MM.1S (cell line): ENCODE results near the gene PYGM.

ENCODE experiments used
- CTCF ChIP-seq: fragments of 300-600 bp; sonication (generic); IDR thresholded peaks from 2 replicates; pipeline ENCODE4 v1.5.1; 2016; ENCODE audit warnings: antibody characterized with exemption, low read length, mixed read lengths
- EZH2phosphoT487 ChIP-seq: fragments of 300-600 bp; sonication (generic); IDR thresholded peaks from 2 replicates; pipeline ENCODE4 v1.6.1; 2018; ENCODE audit warnings: antibody characterized with exemption, low read length

GRCh38 chr11:64776425-64776824, 16.7 kb upstream of the PYGM start:
- TF ChIP-seq CTCF (no peak), EZH2phosphoT487 (no peak)
